T-helper 22 cell (primary cell): ENCODE measurements around the gene ASH1L.
"Not testable (repeated sequence)": the region's sequence is repeated elsewhere in the genome, so short reads cannot be mapped to it uniquely, and the experiment has no call there.

Experiments
- DNase-seq: peaks from one replicate; pipeline ENCODE4 v3.0.0-alpha.2; 2020; ENCODE audit warnings: low read depth

Gene ASH1L

DNA sequence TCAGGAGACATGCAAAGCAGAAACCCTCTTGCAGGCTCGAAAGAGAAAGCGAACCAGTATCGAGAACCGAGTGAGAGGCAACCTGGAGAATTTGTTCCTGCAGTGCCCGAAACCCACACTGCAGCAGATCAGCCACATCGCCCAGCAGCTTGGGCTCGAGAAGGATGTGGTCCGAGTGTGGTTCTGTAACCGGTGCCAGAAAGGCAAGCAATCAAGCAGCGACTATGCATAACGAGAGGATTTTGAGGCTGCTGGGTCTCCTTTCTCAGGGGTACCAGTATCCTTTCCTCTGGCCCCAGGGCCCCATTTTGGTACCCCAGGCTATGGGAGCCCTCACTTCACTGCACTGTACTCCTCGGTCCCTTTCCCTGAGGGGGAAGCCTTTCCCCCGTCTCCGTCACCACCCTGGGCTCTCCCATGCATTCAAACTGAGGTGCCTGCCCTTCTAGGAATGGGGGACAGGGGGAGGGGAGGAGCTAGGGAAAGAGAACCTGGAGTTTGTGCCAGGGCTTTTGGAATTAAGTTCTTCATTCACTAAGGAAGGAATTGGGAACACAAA, 128.7 kb downstream of the ASH1L start:
- DNase-seq = not testable (repeated sequence)

DNA sequence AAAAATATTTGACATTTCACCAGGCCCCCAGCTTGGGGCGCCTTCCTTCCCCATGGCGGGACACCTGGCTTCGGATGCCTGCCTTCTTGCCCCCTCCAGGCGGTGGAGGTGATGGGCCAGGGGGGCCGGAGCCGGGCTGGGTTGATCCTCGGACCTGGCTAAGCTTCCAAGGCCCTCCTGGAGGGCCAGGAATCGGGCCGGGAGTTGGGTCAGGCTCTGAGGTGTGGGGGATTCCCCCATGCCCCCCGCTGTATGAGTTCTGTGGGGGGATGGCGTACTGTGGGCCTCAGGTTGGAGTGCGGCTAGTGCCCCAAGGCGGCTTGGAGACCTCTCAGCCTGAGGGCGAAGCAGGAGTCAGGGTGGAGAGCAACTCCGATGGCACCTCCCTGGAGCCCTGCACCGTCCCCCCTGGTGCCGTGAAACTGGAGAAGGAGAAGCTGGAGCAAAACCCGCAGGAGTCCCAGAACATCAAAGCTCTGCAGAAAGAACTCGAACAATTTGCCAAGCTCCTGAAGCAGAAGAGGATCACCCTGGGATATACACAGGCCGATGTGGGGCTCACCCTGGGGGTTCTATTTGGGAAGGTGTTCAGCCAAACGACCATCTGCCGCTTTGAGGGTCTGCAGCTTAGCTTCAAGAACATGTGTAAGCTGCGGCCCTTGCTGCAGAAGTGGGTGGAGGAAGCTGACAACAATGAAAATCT, 129.3 kb downstream of the ASH1L start:
- DNase-seq = not testable (repeated sequence)

GRCh38 chr1:155424091-155424490, 138.5 kb downstream of the ASH1L start:
- DNase-seq = no peak

DNA sequence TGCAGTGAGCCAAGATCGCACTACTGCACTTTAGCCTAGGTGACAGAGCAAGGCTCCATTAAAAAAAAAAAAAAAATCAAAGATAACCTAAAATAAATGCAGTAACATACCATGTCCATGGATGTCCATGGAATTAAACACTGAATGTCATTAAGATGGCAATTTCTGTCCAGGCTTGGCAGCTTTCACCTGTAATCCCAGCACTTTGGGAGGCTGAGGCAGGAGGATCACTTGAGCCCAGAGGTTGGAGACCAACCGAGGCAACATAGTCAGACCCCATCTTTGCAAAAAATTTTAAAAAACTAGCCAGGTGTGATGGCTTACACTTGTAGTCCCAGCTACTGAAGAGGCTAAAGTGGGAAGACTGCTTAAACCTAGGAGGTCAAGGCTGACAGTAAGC, 141.8 kb downstream of the ASH1L start:
- DNase-seq = no peak

DNA sequence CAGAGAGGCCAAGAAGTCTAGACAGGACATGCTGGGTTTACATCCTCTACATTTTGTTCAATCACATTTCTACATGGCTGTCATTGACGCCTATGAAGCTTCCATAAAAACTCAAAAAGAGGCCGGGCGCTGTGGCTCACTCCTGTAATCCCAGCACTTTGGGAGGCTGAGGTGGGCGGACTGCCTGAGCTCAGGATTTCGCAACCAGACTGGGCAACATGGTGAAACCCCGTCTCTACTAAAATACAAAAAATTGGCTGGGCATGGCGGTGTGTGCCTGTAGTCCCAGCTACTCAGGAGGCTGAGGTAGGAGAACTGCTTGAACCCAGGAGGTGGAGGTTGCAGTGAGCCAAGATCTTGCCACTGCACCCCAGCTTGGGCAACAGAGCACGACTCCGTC, 150.8 kb downstream of the ASH1L start:
- DNase-seq = not testable (repeated sequence)

DNA sequence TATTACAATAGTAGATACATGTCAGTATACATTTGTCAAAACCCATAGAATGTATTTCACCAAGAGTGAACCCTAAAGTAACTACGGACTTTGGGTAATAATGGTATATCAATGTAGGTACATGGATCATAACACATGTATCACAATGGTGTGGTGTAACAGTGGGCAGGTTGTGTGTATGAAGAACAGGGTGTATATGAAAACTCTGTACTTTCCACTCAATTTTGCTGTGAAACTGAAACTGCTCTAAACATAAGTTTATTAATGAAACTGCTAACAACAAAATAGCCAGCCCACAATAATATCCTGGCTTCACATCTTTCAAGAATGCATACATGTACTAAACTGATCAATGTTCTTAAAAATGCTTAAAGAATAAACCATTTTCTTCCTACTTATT, 151.7 kb downstream of the ASH1L start:
- DNase-seq = no peak

DNA sequence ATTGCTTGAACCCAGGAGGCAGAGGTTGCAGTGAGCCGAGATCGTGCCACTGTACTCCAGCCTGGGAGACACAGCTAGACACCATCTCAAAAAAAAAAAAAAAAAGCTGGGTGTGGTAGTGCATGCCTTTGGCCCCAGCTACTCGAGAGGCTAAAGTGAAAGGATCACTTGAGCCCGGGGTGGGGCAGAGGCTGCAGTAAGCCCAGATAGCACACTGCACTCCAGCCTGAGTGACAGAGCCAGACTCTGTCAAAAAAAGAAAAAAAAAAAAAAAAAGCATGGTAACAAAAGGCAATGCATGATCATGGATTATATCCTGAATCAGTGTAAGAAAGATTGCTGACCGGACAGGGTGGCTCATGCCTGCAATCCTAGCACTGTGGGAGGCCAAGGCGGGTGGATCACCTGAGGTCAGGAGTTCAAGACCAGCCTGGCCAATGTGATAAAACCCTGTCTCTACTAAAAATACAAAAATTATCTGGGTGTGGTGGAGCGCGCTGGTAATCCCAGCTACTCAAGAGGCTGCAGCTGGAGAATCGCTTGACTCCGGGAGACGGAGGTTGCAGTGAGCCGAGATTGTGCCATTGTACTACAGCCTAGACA, 165.6 kb downstream of the ASH1L start:
- no peak for DNase-seq

DNA sequence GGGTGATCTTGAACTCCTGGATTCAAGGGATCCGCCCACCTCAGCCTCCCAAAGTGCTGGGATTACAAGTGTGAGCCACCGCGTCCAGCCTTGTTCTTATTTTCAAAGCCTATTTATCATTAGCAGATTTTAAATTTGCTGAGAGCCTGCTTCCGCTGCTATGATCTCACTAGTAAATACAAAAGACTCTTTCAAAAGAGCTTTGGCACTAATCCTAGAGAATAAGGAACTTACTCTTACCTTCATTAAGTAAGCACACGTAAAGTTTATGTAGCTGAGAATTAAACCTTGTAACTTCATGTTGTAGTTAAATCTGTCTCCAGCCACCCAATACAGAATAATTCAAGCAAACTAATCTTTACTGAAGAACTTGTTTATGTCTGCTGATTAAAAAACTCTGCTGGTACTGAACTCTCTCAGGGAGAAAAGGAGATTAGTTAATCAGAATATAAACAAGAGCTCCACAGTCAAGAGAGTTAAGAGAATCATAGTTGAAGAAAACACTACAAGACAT, 169.6 kb downstream of the ASH1L start:
- no peak for DNase-seq

GRCh38 chr1:155389826-155390225, 172.8 kb downstream of the ASH1L start:
- no peak for DNase-seq

DNA sequence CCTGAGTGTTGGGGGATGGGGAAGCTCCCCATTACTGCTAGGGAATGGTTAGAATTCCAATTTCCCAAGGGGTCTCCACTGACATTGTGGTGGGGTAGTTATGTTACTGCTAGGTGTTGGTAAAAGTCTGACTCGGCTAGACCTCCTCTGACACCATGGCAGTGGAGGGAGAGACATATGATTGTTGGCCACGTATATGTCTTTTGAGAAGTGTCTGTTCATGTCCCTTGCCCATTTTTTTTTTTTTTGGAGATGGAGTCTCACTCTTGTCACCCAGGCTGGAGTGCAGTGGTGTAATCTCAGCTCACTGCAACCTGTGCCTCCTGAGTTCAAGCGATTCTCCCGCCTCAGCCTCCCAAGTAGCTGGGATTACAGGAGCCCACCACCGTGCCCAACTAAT, 176.8 kb downstream of the ASH1L start:
- DNase-seq = not testable (repeated sequence)

- DNase-seq = no peak
Observed at GRCh38 chr1:155383406-155383805, 179.2 kb downstream of the ASH1L start.

DNA sequence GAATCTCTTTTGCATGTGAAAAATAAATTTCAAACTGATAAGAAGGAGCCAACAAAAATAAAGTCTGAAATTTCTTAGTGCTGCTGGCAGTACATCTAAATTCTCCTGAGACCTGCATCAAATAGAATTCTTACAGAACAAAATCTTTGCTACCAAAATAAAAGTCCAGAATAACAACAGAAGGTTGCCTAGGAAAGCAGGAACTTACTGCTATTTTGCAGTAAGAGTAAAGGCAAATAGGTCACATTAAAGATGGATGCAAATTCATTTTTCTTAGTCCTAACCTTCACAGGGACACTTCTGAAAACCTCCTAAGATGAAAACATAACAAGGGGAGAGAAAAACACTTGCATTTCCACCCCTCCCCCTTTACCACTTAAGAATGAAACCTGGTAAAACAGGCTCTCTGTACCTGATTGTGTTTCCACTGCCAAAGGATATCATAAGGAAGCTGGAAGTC, 182.9 kb downstream of the ASH1L start:
- no peak for DNase-seq

DNA sequence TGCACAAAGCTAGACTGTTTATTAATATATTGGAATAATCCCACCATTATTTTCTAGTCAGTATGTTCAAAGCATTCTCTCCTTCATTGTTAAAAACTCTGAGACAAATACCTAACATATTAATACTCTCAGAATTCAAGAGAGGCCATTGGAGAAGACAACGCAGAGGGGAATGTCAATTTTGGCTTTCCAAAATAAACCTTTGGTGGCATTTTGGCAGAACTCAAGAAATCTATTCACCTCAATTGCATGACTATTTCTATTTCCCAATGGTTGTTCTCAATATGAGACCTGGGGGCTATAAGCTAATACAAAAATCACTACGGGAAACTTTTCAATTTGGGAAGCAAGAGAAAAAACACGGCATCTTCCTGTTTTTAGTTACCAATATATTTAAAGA, 183.4 kb downstream of the ASH1L start:
- no peak for DNase-seq

GRCh38 chr1:155360051-155360450, 202.6 kb downstream of the ASH1L start:
- no peak for DNase-seq

DNA sequence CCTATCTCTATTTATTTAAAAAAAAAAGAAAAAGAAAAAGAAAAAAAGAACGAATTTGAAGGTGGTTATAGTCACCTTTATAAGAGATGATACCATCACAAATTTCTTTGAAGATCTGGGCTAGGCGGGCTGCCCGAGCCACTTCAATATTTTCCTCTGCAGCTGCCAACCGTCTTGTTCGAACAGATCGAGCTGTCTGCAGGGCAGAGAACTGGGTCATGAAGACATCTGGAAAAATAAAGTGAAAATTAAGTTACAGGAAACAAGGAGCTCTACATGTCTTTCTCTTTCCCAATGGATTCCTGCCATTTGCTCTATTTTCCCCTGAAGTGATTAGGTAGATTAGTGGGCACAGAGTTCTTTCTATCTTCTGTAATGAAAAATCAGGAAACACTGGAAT, 210.0 kb downstream of the ASH1L start:
- no peak for DNase-seq

- DNase-seq = no peak
Observed at GRCh38 chr1:155342842-155343241, 219.8 kb downstream of the ASH1L start.

DNA sequence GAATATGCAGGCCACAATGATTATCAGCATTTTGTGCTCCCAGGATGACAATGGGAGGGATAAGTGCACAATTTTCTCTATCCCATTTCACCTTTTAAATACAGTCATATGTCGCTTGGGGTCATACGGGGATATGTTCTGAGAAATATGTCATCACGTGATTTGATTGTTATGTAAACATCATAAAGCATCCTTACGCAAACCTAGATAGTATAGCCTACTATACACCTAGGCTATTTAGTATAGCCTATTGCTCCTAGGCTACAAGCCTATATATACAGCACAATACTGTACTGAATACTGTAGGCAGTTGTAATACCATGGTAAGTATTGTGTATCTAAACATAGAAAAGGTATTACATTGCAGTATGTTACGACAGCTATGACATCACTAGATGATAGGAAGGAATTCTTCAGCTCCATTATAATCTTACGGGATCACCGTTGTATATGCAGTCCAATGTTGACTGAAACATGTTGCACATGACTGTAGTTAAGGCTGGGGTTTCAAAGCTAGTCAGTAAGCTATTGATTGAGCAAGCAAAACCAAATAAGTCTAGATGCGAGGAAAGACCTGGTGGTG, 223.0 kb downstream of the ASH1L start:
- no peak for DNase-seq

DNA sequence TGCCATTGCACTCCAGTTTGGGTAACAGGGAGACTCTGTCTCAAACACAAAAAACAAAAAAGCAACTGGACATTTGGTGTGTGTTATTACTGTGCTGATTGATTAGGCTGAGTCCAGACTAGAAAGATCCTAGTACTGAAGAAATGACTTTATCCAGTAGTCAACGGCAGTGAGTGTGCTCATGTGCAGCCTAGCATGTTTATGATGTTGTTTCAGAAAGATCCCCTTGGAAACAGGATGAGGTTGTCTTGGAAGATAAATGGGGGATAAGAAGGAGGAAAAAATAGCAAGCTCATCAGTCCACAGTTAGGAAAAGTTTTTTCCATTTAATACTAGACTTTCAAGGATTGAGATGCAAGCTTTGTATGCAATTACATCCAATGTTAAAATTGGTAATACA, 227.6 kb downstream of the ASH1L start:
- DNase-seq = no peak

GRCh38 chr1:155329980-155330598, 232.5 kb downstream of the ASH1L start:
- no peak for DNase-seq

DNA sequence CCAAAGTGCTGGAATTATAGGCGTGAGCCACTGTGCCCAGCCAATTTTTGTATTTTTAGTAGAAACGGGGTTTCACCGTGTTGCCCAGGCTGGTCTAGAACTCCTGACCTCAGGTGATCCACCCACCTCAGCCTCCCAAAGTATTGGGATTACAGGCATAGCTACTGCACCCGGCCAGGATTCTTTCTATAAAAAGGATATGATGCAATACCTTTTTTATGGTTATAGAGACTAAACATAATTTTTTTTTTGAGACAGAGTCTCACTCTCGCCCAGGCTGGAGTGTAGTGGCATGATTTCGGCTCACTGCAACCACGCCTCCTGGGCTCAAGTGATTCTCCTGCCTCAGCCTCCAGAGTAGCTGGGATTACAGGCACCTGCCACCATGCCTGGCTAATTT, 233.7 kb downstream of the ASH1L start:
- DNase-seq = not testable (repeated sequence)

DNA sequence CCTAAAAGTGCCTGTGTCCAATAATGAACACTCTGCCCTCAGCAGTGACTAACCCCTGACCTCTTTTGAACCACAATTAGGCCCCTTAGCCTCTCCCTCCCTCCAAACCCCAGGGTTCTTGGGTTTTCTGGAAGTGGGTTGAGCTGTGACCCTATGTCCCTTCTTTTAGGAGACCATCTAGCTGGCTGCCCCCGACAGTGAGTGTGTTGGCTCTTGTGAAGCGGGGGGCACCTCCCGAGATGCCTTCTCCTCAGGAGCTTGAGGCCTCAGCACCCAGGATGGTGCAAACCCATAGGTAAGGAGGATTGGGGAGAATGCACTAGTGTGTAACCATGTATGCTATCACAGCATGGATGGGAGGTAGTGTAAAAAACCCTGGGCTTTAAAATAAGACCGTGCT, 234.6 kb downstream of the ASH1L start:
- DNase-seq = no peak

DNA sequence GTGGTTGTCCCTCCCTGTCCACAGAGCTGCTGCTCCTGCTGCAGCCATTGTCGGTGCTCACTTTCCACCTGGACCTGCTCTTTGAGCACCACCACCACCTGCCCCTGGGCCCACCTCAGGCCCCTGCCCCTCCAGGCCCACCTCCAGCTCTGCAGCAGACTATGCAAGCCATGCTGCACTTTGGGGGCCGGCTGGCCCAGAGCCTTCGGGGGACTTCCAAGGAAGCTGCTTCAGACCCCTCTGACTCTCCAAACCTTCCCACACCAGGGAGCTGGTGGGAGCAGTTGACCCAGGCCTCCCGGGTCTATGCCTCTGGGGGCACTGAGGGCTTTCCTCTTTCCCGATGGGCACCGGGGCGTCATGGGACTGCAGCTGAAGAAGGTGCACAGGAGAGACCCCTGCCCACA, 236.0 kb downstream of the ASH1L start:
- no peak for DNase-seq
